Muscle layer of duodenum (tissue), 2 donors: Measurements from ENCODE around the gene UBXN6.

Experiments
- H3K27ac ChIP-seq: one replicate; pipeline ENCODE4 v1.7.0; 2013; ENCODE audit warnings: mild to moderate bottlenecking, low read length
- H3K27me3 ChIP-seq: one replicate; pipeline ENCODE4 v1.7.0; 2013; ENCODE audit warnings: low read depth, mild to moderate bottlenecking, control low read depth, low read length
- H3K36me3 ChIP-seq, 2 donors: one replicate each; pipeline ENCODE4 v1.7.0; 2013; ENCODE audit warnings: low read length in 2 of 2, control low read depth in 1 of 2, mild to moderate bottlenecking in 1 of 2; ENCODE audit not compliant: insufficient read depth in 2 of 2, control insufficient read depth in 1 of 2
- H3K4me1 ChIP-seq, 2 donors: one replicate each; pipeline ENCODE4 v1.7.0; 2013; ENCODE audit warnings: low read length in 2 of 2, mild to moderate bottlenecking in 2 of 2, control low read depth in 1 of 2, moderate library complexity in 1 of 2; ENCODE audit not compliant: insufficient read depth in 2 of 2, control insufficient read depth in 1 of 2
- H3K4me3 ChIP-seq, 2 donors: one replicate each; pipeline ENCODE4 v1.7.0; 2013; ENCODE audit warnings: low read length in 2 of 2, low read depth in 1 of 2, mild to moderate bottlenecking in 1 of 2
- H3K9me3 ChIP-seq, 2 donors: one replicate each; pipeline ENCODE4 v1.7.0; 2013; ENCODE audit warnings: low read length in 2 of 2, control low read depth in 1 of 2, mild to moderate bottlenecking in 1 of 2; ENCODE audit not compliant: control insufficient read depth in 1 of 2
- donor health status: healthy.

UBXN6 gene, protein sequence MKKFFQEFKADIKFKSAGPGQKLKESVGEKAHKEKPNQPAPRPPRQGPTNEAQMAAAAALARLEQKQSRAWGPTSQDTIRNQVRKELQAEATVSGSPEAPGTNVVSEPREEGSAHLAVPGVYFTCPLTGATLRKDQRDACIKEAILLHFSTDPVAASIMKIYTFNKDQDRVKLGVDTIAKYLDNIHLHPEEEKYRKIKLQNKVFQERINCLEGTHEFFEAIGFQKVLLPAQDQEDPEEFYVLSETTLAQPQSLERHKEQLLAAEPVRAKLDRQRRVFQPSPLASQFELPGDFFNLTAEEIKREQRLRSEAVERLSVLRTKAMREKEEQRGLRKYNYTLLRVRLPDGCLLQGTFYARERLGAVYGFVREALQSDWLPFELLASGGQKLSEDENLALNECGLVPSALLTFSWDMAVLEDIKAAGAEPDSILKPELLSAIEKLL

GRCh38 chr19:4457654-4458395 is at the start of gene UBXN6:
UBXN6 (minus strand) TSS chr19:4457794; CDS start chr19:4457697, 97 bp downstream.
- peaks cover 0 to 26% of the 10 kb centered on the region in 2 donors for H3K4me1 ChIP-seq
- no peaks in the 10 kb centered on the region for H3K9me3 ChIP-seq
- H3K4me3 ChIP-seq: peak within 1 kb of the TSS; percentile 68 to 74
- peaks cover 7 to 15% of the 10 kb centered on the region in 2 donors for H3K36me3 ChIP-seq
- no peaks in the 10 kb centered on the region for H3K27me3 ChIP-seq
- peak within 1 kb of the TSS; percentile 77 for H3K27ac ChIP-seq

- H3K4me1 ChIP-seq: peaks cover 0 to 45% of the 10 kb centered on the region in 2 donors
- no peaks in the 10 kb centered on the region for H3K9me3 ChIP-seq
- no peak overlapping the region for H3K4me3 ChIP-seq
- H3K27ac ChIP-seq: no peak overlapping the region
- H3K36me3 ChIP-seq: peaks cover 0 to 67% of the 10 kb centered on the region in 2 donors
- no peaks in the 10 kb centered on the region for H3K27me3 ChIP-seq
These were observed 49.5 kb upstream of the UBXN6 start for GRCh38 chr19:4507150-4507452.

DNA sequence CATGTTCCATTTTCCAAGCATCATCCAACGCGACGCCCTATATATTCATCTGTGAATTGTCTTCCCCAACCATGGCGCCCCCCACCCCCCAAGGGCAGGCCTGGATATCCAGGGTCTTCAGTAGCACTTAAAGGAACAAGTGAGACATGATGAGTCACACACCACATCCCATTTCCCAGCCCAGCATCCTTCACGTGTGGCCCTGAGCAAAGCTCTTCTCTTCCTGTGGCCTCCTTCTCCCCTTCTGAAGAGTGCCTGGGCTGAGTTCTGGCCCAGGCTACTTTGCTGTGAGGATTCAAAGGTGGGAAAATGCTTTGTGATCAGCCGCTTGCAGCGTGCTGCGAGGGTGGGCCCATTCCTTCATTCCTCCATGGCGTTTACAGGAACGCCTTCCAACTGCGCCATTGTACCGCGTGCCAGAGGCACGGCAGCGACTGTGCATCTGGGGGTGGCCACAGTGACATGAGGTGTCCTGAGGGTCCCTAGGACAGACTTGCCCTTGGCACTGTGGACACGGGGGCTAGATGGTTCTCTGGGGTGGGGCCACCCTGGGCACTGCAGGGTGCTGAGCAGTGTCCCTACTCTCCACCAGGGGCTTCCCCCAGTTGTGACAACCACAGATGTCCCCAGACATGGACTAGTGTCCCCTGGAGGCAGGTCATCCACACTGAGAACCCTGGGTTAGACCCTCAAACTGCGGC is 49.0 kb upstream of the UBXN6 start:
- Histone ChIP-seq H3K27ac (no peak overlapping the region), H3K4me1 (peaks cover 0 to 45% of the 10 kb centered on the region in 2 donors), H3K9me3 (no peaks in the 10 kb centered on the region), H3K4me3 (no peak overlapping the region), H3K36me3 (peaks cover 0 to 66% of the 10 kb centered on the region in 2 donors), H3K27me3 (no peaks in the 10 kb centered on the region)

- Histone ChIP-seq H3K36me3 (peaks cover 0 to 69% of the 10 kb centered on the region in 2 donors), H3K27me3 (no peaks in the 10 kb centered on the region), H3K4me3 (no peak overlapping the region), H3K27ac (no peak overlapping the region), H3K9me3 (no peaks in the 10 kb centered on the region), H3K4me1 (peaks cover 0 to 39% of the 10 kb centered on the region in 2 donors)
These were observed 48.2 kb upstream of the UBXN6 start for GRCh38 chr19:4505570-4506448.

DNA sequence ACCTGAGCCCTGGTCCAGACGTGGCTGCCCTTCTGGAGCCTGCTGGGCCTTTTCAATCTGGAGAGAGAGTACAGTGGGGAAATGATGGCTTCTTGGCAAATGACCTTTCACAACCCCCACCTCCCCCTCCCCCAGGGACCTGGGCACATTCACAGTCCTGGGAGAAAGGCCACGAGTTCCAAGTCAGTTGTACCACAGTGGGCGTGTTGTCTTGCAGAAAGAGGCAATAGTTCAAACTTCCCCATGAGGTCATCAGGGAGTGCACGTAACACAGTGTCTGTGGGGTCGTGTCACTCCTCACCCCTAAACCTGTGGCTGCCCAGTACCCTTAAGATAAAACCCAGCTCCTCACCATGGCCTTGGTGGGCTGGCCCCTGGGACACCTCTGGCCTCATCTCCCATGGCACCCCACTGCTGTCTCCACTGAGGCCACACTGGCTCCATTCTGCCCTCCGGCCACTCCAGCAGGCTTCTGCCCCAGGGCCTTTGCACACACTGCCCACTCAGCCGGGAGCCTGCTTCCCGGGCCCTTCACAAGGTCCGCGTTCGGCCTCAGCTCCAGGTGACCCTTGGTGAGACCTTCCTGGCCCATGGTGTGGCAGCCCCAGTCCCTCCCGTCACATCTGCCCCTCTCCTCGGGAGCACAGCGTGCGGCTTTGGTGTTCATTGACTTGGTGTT is 47.4 kb upstream of the UBXN6 start:
- H3K27ac ChIP-seq: no peak overlapping the region
- H3K4me3 ChIP-seq: no peak overlapping the region
- H3K36me3 ChIP-seq: peaks cover 0 to 65% of the 10 kb centered on the region in 2 donors
- no peaks in the 10 kb centered on the region for H3K27me3 ChIP-seq
- no peaks in the 10 kb centered on the region for H3K9me3 ChIP-seq
- peaks cover 0 to 38% of the 10 kb centered on the region in 2 donors for H3K4me1 ChIP-seq

GRCh38 chr19:4504297-4504701 is 46.7 kb upstream of the UBXN6 start:
- Histone ChIP-seq H3K36me3 (peaks cover 0 to 65% of the 10 kb centered on the region in 2 donors), H3K4me3 (no peak overlapping the region), H3K27ac (no peak overlapping the region), H3K9me3 (no peaks in the 10 kb centered on the region), H3K27me3 (no peaks in the 10 kb centered on the region), H3K4me1 (peaks cover 0 to 35% of the 10 kb centered on the region in 2 donors)

DNA sequence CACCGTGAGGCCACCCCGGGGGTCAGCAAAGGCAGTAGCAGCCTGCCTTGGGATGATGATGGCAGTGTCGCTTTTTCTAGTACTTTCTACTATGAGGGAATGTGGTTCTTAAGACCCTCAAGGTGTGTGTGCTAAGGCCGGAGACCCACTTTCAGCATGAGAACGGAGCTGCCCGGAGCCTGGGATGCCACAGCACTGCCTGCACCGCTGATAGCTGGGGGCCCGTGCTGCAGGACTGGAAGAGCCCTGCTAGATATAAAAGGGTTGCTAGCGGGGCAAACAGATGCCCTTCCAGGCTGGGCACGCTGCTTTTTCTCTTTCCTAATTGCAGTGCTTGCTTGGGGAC is 46.2 kb upstream of the UBXN6 start:
- Histone ChIP-seq H3K27me3 (no peaks in the 10 kb centered on the region), H3K36me3 (peaks cover 0 to 66% of the 10 kb centered on the region in 2 donors), H3K4me3 (no peak overlapping the region), H3K27ac (no peak overlapping the region), H3K4me1 (peaks cover 0 to 35% of the 10 kb centered on the region in 2 donors), H3K9me3 (no peaks in the 10 kb centered on the region)

GRCh38 chr19:4503132-4503824 is 45.7 kb upstream of the UBXN6 start:
- Histone ChIP-seq H3K27ac (no peak overlapping the region), H3K4me1 (peaks cover 0 to 35% of the 10 kb centered on the region in 2 donors), H3K36me3 (peaks cover 0 to 71% of the 10 kb centered on the region in 2 donors), H3K27me3 (no peaks in the 10 kb centered on the region), H3K4me3 (no peak overlapping the region), H3K9me3 (no peaks in the 10 kb centered on the region)

DNA sequence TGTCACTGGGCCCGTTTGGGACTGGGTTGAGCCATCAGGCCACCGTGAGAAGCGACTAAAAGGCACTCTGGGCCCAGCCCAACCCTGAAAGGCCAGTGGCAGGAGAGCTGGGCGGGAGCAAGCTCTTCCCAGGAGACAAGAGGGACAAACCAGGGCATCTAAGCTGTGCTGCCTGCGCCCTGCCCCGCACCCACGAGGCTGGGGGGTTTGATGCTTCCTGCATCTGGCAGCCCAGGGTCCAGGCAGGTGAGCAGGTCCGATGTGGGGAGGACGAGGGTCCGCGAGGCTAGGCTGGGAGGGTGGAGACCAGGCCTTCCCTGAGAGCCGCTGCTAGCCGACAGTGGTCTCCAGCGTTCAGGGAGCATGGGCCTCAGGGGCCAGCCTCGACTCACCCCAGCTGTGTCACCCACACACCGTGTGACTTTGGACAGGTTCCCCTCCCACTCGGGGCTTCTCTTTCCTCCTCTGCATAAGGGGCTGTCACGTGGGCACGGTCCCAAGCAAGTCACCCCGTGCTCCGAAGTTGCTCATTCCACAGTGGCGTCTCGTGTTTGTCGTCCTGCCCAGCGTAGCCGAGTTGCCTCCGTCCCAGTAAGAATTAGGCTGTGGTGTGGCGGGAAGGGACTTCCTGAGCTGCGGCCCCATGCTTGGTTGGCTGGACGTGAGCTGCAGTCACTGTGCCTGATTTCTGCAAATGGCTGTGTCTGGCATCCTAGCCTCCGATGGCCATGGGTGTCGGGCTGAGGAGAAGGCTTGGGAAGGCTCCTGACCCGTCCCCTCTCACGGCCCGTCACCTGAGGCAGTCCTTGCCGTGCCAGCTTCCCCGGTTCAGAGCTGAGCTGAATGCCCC is 44.9 kb upstream of the UBXN6 start:
- H3K9me3 ChIP-seq: no peaks in the 10 kb centered on the region
- peaks cover 0 to 79% of the 10 kb centered on the region in 2 donors for H3K36me3 ChIP-seq
- H3K27ac ChIP-seq: no peak overlapping the region
- H3K4me1 ChIP-seq: peaks cover 0 to 29% of the 10 kb centered on the region in 2 donors
- no peaks in the 10 kb centered on the region for H3K27me3 ChIP-seq
- no peak overlapping the region for H3K4me3 ChIP-seq
